H7 (cell line): ENCODE measurements around the gene TRIM22. TPM values are rescaled to one million over a fixed set of nuclear protein-coding genes. Genes with fewer than 3 reads are reported as not detected.
A peak's percentile ranks its signal among the peaks of the same experiment; 100 is the strongest.
"Not testable (repeated sequence)": the region's sequence is repeated elsewhere in the genome, so short reads cannot be mapped to it uniquely, and the experiment has no call there.

Source experiments
- DNase-seq: peaks from one replicate; pipeline ENCODE4 v3.0.0; 2012
- H3K27me3 ChIP-seq: 2 replicates; pipeline ENCODE4 v1.6.0; 2011; ENCODE audit warnings: mild to moderate bottlenecking, low read length; ENCODE audit not compliant: control insufficient read depth, insufficient read depth
- H3K36me3 ChIP-seq: replicated peaks from 2 replicates; pipeline ENCODE4 v1.5.1; 2011; ENCODE audit warnings: low read length; ENCODE audit not compliant: control insufficient read depth, insufficient read depth
- H3K4me3 ChIP-seq: 2 replicates; pipeline ENCODE4 v1.5.1; 2011; ENCODE audit warnings: low read depth, mild to moderate bottlenecking, control low read depth, low read length, moderate library complexity; ENCODE audit not compliant: insufficient read depth
- total RNA-seq: library from RNA; depleted of rRNA; stranded (reverse); fragments of >200 nt; shearing (Covaris generic); gene quantifications from 2 replicates; pipeline ENCODE4 v1.2.3, GENCODE V29; 2014; rRNA removed

The TRIM22 gene
- total RNA-seq: 2.6 and 3.0 TPM in 2 replicates

GRCh38 chr11:5689551-5689983, at the start of gene TRIM22:
Gene TRIM22, plus strand, starts transcription at chr11:5689790. Its CDS starts 6,443 bp downstream, at chr11:5696233.
- DNase-seq: peak; percentile 61
- H3K36me3 ChIP-seq: no peaks in the 10 kb centered on the region; the same call in 1 of the 2 replicates
- H3K27me3 ChIP-seq: no peaks in the 10 kb centered on the region
- peak within 1 kb of the TSS; percentile 19; the same call in 1 of the 2 replicates for H3K4me3 ChIP-seq

GRCh38 chr11:5639953-5640352, 49.6 kb upstream of the TRIM22 start:
- Histone ChIP-seq H3K4me3 (no peak overlapping the region), H3K36me3 (no peaks in the 10 kb centered on the region), H3K27me3 (no peaks in the 10 kb centered on the region)
- DNase-seq: no peak

- H3K4me3 ChIP-seq: no peak overlapping the region
- H3K36me3 ChIP-seq: no peaks in the 10 kb centered on the region
- no peak for DNase-seq
- no peaks in the 10 kb centered on the region for H3K27me3 ChIP-seq
Measured at GRCh38 chr11:5643585-5643984, 46.0 kb upstream of the TRIM22 start.

GRCh38 chr11:5646139-5646538, 43.5 kb upstream of the TRIM22 start:
- Histone ChIP-seq H3K4me3 (no peak overlapping the region), H3K36me3 (no peaks in the 10 kb centered on the region), H3K27me3 (no peaks in the 10 kb centered on the region)
- DNase-seq: no peak

- H3K36me3 ChIP-seq: no peaks in the 10 kb centered on the region
- no peak for DNase-seq
- H3K27me3 ChIP-seq: no peaks in the 10 kb centered on the region
- no peak overlapping the region for H3K4me3 ChIP-seq
Measured at GRCh38 chr11:5655474-5655873, 34.1 kb upstream of the TRIM22 start.

- DNase-seq, H3K27me3 ChIP-seq, H3K4me3 ChIP-seq, H3K36me3 ChIP-seq: not testable (repeated sequence)
Measured at GRCh38 chr11:5656956-5657355, 32.6 kb upstream of the TRIM22 start.

- no peak for DNase-seq
- no peak overlapping the region for H3K4me3 ChIP-seq
Measured at GRCh38 chr11:5658318-5658717, 31.3 kb upstream of the TRIM22 start.

GRCh38 chr11:5663511-5663910, 26.1 kb upstream of the TRIM22 start:
- DNase-seq: no peak
- Histone ChIP-seq H3K4me3 (no peak overlapping the region), H3K27me3 (no peaks in the 10 kb centered on the region), H3K36me3 (peaks cover 5% of the 10 kb centered on the region)

More at GRCh38 chr11:5658318-5658717, 31.3 kb upstream of the TRIM22 start:
- H3K27me3 ChIP-seq: no peaks in the 10 kb centered on the region
- no peaks in the 10 kb centered on the region for H3K36me3 ChIP-seq

GRCh38 chr11:5665051-5665570, 24.5 kb upstream of the TRIM22 start:
- Histone ChIP-seq H3K4me3 (no peak overlapping the region), H3K36me3 (peaks cover 5% of the 10 kb centered on the region), H3K27me3 (no peaks in the 10 kb centered on the region)
- no peak for DNase-seq

- H3K27me3 ChIP-seq: no peaks in the 10 kb centered on the region
- DNase-seq: no peak
- H3K4me3 ChIP-seq: no peak overlapping the region
- peaks cover 5% of the 10 kb centered on the region for H3K36me3 ChIP-seq
Measured at GRCh38 chr11:5665746-5666401, 23.7 kb upstream of the TRIM22 start.

- no peak overlapping the region for H3K4me3 ChIP-seq
- no peak for DNase-seq
- H3K36me3 ChIP-seq: peaks cover 5% of the 10 kb centered on the region
- no peaks in the 10 kb centered on the region for H3K27me3 ChIP-seq
Measured at GRCh38 chr11:5666402-5666793, 23.2 kb upstream of the TRIM22 start.

- DNase-seq: no peak
- Histone ChIP-seq H3K36me3 (no peaks in the 10 kb centered on the region; the same call in 1 of the 2 replicates), H3K27me3 (no peaks in the 10 kb centered on the region), H3K4me3 (no peak overlapping the region)
Measured at GRCh38 chr11:5671831-5672230, 17.8 kb upstream of the TRIM22 start.

- H3K36me3 ChIP-seq: peaks cover 9% of the 10 kb centered on the region
- no peaks in the 10 kb centered on the region for H3K27me3 ChIP-seq
- DNase-seq: no peak
- no peak overlapping the region for H3K4me3 ChIP-seq
Measured at GRCh38 chr11:5674391-5674790, 15.2 kb upstream of the TRIM22 start.

- Histone ChIP-seq H3K27me3 (no peaks in the 10 kb centered on the region), H3K4me3 (no peak overlapping the region), H3K36me3 (peaks cover 14% of the 10 kb centered on the region)
- DNase-seq: no peak
Measured at GRCh38 chr11:5679811-5680210, 9.8 kb upstream of the TRIM22 start.

GRCh38 chr11:5682890-5683441, 6.6 kb upstream of the TRIM22 start:
- not testable (repeated sequence) for DNase-seq, H3K27me3 ChIP-seq, H3K4me3 ChIP-seq
- H3K36me3 ChIP-seq: peaks cover 13% of the 10 kb centered on the region
